Progenitor cell of endocrine pancreas (in vitro differentiated cells): ENCODE measurements around the gene ASIC2. TPM values are rescaled to one million over a fixed set of nuclear protein-coding genes. Genes with fewer than 3 reads are reported as not detected.

Experiments
- DNase-seq: peaks from one replicate; pipeline ENCODE4 v3.0.0; 2021; ENCODE audit warnings: low spot score; ENCODE audit not compliant: unreplicated experiment
- H3K27ac Mint-ChIP-seq: 2 replicates; pipeline ENCODE4 v1.8.0; 2021; ENCODE audit warnings: mild to moderate bottlenecking, moderate library complexity, mixed read lengths
- H3K27me3 Mint-ChIP-seq: 2 replicates; pipeline ENCODE4 v1.8.0; 2021; ENCODE audit warnings: mixed read lengths
- H3K36me3 Mint-ChIP-seq: 2 replicates; pipeline ENCODE4 v1.8.0; 2022; ENCODE audit warnings: mixed read lengths; ENCODE audit not compliant: insufficient read depth
- H3K4me1 Mint-ChIP-seq: 2 replicates; pipeline ENCODE4 v1.8.0; 2021; ENCODE audit warnings: low read depth, mixed read lengths
- H3K4me3 Mint-ChIP-seq: 2 replicates; pipeline ENCODE4 v1.8.0; 2021; ENCODE audit warnings: low read depth, mild to moderate bottlenecking, moderate library complexity, mixed read lengths
- H3K9me3 Mint-ChIP-seq: 2 replicates; pipeline ENCODE4 v1.8.0; 2021; ENCODE audit warnings: low read depth, mixed read lengths
- total RNA-seq: library from RNA; stranded (reverse); gene quantifications from 2 replicates; pipeline ENCODE4 v1.2.1, GENCODE V29; 2021
- TF ChIP-seq, protein P1 (sequence below): fragments of 200-600 bp; sonication (generic); IDR thresholded peaks from one replicate; pipeline ENCODE4 v1.5.0; 2021; ENCODE audit warnings: antibody characterized with exemption, mild to moderate bottlenecking; ENCODE audit not compliant: unreplicated experiment

Gene ASIC2
- total RNA-seq, 1 donor from 2014 or later, result 0.29 TPM

DNA sequence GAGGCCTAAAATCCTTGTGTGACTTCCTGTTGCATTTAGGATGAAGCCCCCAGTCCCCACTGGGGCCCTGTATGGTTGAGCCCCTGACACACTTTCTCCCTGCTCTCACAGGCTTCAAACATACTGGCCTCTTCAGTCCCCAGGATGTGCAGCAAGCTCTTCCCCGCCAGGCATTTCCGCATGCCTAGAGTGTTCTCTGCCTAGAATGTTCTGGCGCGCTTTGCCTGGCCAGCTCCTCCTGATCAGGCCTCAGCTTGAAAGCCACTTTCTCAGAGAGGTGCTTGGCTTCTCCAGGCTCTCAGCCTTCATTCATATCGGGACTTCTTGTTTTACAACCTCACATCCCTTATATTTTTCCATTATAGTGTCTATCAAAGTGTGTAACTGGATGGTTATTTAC lies 177.7 kb downstream of the ASIC2 start:
- Mint-ChIP-seq H3K9me3 (no peaks in the 10 kb centered on the region), H3K27me3 (peaks cover 45% of the 10 kb centered on the region), H3K36me3 (no peaks in the 10 kb centered on the region), H3K27ac (no peak overlapping the region), H3K4me3 (no peak overlapping the region), H3K4me1 (no peaks in the 10 kb centered on the region)
- TF ChIP-seq, protein P1, sequence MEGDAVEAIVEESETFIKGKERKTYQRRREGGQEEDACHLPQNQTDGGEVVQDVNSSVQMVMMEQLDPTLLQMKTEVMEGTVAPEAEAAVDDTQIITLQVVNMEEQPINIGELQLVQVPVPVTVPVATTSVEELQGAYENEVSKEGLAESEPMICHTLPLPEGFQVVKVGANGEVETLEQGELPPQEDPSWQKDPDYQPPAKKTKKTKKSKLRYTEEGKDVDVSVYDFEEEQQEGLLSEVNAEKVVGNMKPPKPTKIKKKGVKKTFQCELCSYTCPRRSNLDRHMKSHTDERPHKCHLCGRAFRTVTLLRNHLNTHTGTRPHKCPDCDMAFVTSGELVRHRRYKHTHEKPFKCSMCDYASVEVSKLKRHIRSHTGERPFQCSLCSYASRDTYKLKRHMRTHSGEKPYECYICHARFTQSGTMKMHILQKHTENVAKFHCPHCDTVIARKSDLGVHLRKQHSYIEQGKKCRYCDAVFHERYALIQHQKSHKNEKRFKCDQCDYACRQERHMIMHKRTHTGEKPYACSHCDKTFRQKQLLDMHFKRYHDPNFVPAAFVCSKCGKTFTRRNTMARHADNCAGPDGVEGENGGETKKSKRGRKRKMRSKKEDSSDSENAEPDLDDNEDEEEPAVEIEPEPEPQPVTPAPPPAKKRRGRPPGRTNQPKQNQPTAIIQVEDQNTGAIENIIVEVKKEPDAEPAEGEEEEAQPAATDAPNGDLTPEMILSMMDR, result no peak
- no peak for DNase-seq

DNA sequence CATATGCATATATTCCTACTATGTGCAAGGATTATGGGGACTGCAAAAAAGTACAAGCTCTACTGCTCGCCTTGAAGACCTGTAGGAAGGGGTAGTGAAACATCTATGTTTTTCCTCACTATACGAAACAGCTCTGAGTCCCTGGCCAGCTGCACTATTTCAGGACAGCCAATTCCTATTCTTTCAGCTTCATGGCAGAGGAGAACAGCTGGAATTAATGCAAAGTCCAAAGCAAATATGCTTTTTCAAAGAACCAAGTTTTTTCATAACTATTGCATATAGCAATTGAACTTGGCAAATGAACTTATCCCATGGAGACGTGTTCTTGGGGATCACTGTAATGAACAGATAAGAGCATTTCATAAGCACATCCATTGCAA lies 179.1 kb downstream of the ASIC2 start:
- H3K27me3 Mint-ChIP-seq, result peaks cover 44% of the 10 kb centered on the region
- H3K36me3 Mint-ChIP-seq, result no peaks in the 10 kb centered on the region
- DNase-seq, result no peak
- no peak overlapping the region for H3K27ac Mint-ChIP-seq
- TF ChIP-seq, protein P1, result no peak
- H3K4me3 Mint-ChIP-seq, result no peak overlapping the region
- no peaks in the 10 kb centered on the region for H3K4me1 Mint-ChIP-seq
- no peaks in the 10 kb centered on the region for H3K9me3 Mint-ChIP-seq

DNA sequence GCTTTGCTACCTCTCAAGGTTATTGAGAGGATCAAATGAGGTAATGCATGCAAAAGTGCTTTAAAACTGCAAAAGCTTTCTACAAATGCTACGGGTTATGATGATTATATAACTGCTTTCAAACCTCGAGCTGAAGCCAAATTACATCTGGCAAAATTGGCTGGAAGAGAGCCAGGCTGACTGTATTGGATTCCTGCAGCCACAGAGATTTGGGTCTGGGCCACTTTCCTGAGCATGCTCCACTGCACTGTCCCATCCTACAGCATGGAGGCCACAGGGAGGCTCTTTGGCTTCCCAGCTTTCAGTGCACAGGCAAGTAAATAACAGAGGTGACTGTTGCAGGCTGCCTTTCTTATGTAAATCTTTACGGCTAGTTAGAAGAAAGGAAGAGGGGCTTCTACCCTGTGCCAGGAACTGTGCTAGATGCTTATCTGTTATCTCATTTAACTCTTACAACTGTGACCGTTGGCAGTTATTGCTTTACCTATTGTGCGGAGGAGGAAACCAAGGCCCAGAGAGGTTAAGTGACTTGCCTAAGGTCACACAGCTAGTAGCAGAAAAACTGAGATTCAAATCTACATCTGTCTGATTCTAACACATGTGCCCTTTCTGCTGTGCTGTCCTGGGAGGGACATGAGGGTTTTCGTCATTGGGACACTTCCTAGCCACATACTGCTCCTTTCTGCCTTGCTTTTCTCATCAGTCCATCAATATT lies 179.7 kb downstream of the ASIC2 start:
- no peak overlapping the region for H3K27ac Mint-ChIP-seq
- no peak overlapping the region for H3K4me3 Mint-ChIP-seq
- DNase-seq, result no peak
- peaks cover 44% of the 10 kb centered on the region for H3K27me3 Mint-ChIP-seq
- no peaks in the 10 kb centered on the region for H3K9me3 Mint-ChIP-seq
- no peaks in the 10 kb centered on the region for H3K4me1 Mint-ChIP-seq
- TF ChIP-seq, protein P1, result no peak
- no peaks in the 10 kb centered on the region for H3K36me3 Mint-ChIP-seq

DNA sequence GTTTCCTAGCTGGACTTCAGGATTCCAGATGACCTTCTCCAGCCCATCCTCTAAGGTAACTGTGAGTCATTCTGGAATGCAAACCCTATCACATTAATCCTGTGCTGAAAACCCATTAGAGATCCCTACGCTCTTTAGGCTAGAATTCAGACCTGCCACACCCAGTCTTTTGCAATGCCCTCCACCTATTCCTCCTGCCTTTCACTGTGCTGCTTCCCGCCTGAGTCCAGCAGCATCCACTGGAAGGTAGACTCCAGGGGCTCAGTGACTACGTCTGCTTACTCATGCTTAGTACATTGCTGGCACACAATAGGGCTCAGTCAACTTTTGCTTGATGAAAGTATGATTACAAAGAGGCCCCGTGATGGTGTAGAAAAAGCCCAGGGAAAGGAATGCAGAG lies 180.3 kb downstream of the ASIC2 start:
- H3K36me3 Mint-ChIP-seq, result no peaks in the 10 kb centered on the region
- H3K27ac Mint-ChIP-seq, result no peak overlapping the region
- TF ChIP-seq, protein P1, result no peak
- peaks cover 41% of the 10 kb centered on the region for H3K27me3 Mint-ChIP-seq
- H3K4me1 Mint-ChIP-seq, result no peaks in the 10 kb centered on the region
- no peak overlapping the region for H3K4me3 Mint-ChIP-seq
- DNase-seq, result no peak
- no peaks in the 10 kb centered on the region for H3K9me3 Mint-ChIP-seq

DNA sequence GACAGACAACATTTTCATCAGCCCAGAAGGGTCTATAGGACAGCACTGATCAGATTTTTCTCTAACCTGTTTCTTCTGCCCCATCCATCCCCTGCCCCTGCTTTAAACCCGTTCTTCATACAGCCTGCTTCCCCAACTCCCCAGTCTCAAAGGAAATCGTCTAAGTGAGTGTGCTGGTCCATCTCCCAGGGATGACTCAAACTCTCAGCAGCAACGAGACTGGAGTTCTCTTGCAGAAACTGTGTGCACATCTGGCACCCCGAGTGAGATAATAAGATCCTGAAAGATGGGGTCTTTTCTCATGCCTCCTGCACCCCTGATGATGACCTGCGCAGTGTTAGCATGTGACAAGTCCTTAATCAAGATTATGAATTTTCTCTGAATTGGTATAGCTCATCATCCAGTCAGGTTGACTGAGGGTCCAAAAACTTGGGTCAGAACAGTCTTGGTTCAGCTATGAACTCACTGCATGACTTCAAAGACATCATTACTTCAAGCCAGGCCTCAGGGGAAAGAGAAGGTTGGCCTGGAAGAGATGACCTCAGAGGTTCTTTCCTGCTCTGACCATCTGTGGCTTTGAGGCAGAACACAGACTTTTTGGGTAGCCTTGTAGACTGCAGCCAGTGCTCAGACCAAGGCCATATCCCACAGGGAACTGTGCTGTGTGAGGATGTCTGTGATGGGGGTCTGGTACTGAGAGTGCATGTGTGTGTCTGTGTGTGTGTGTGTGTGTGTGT lies 183.6 kb downstream of the ASIC2 start:
- H3K36me3 Mint-ChIP-seq, result no peaks in the 10 kb centered on the region
- H3K4me1 Mint-ChIP-seq, result no peaks in the 10 kb centered on the region
- no peak overlapping the region for H3K27ac Mint-ChIP-seq
- TF ChIP-seq, protein P1, result no peak
- H3K4me3 Mint-ChIP-seq, result no peak overlapping the region
- H3K27me3 Mint-ChIP-seq, result peaks cover 20% of the 10 kb centered on the region
- peaks cover 5% of the 10 kb centered on the region for H3K9me3 Mint-ChIP-seq
- no peak for DNase-seq
